SK-N-SH treated with all-trans-retinoic acid at 6 μM for 48 hours (cell line): Measurements from ENCODE around the gene RRP36.

Source experiments
- GLIS3 ChIP-seq: fragments of 250-450 bp; sonication (Bioruptor Pico); IDR thresholded peaks from 2 replicates; pipeline ENCODE4 v1.5.0; 2020; ENCODE audit warnings: mild to moderate bottlenecking, moderate library complexity
- PPARA ChIP-seq: fragments of 250-450 bp; sonication (Bioruptor Pico); IDR thresholded peaks from 2 replicates; pipeline ENCODE4 v1.5.0; 2020; ENCODE audit warnings: mild to moderate bottlenecking, borderline replicate concordance

- TF ChIP-seq PPARA (CRISPR knock-in tag) (no peak), GLIS3 (no peak)
Observed at GRCh38 chr6:43011207-43011606, 10.2 kb upstream of the RRP36 start.
